GM23338 (cell line): ENCODE results near the gene RHO. TPM values are rescaled to one million over a fixed set of nuclear protein-coding genes. Genes with fewer than 3 reads are reported as not detected.

Experiments
- ATAC-seq: fragments of 200-7000 bp; cut with Tn5 transposase; 3 replicates; pipeline ENCODE4 v1.9.1; 2020
- DNase-seq: peaks from one replicate; pipeline ENCODE4 v3.0.0-alpha.2; 2015; ENCODE audit warnings: low spot score
- H2AFZ ChIP-seq: fragments of 200-600 bp; sonication (generic); 2 replicates; pipeline ENCODE4 v1.8.0; 2016; ENCODE audit warnings: antibody characterized with exemption, mild to moderate bottlenecking, moderate library complexity
- H3F3A ChIP-seq: fragments of 200-600 bp; sonication (generic); replicated peaks from 2 replicates; pipeline ENCODE4 v1.8.0; 2017; ENCODE audit warnings: antibody characterized with exemption, mixed run types, low read depth
- H3K27ac ChIP-seq: fragments of 200-600 bp; sonication (generic); 2 replicates; pipeline ENCODE4 v1.6.1; 2016; ENCODE audit warnings: low read depth
- H3K27me3 ChIP-seq: fragments of 200-600 bp; sonication (generic); 2 replicates; pipeline ENCODE4 v1.8.0; 2016; ENCODE audit warnings: mild to moderate bottlenecking, mixed run types, moderate library complexity; ENCODE audit not compliant: insufficient read depth
- H3K36me3 ChIP-seq: fragments of 200-600 bp; sonication (generic); 2 replicates; pipeline ENCODE4 v1.8.0; 2016; ENCODE audit warnings: mild to moderate bottlenecking; ENCODE audit not compliant: insufficient read depth
- H3K4me1 ChIP-seq: fragments of 200-600 bp; sonication (generic); 2 replicates; pipeline ENCODE4 v1.8.0; 2016; ENCODE audit warnings: mild to moderate bottlenecking, moderate library complexity; ENCODE audit not compliant: insufficient read depth
- H3K4me2 ChIP-seq: fragments of 200-600 bp; sonication (generic); 2 replicates; pipeline ENCODE4 v1.7.1; 2017; ENCODE audit warnings: mixed run types
- H3K4me3 ChIP-seq: fragments of 200-600 bp; sonication (generic); 2 replicates; pipeline ENCODE4 v1.6.1; 2016; ENCODE audit warnings: mixed run types
- H3K79me2 ChIP-seq: fragments of 200-600 bp; sonication (generic); replicated peaks from 2 replicates; pipeline ENCODE4 v1.8.0; 2017; ENCODE audit warnings: mild to moderate bottlenecking; ENCODE audit not compliant: insufficient read depth
- H3K9me2 ChIP-seq: fragments of 200-600 bp; sonication (generic); 2 replicates; pipeline ENCODE4 v1.8.0; 2017; ENCODE audit not compliant: insufficient read depth
- H4K20me1 ChIP-seq: fragments of 200-600 bp; sonication (generic); replicated peaks from 2 replicates; pipeline ENCODE4 v1.8.0; 2017; ENCODE audit warnings: mild to moderate bottlenecking; ENCODE audit not compliant: insufficient read depth
- H3K27ac Mint-ChIP-seq: 2 replicates; pipeline ENCODE4 v1.8.0; 2020; ENCODE audit warnings: inconsistent platforms, mild to moderate bottlenecking, moderate library complexity, mixed read lengths
- H3K27me3 Mint-ChIP-seq: 3 replicates; pipeline ENCODE4 v1.8.0; 2022; ENCODE audit warnings: low read depth, mild to moderate bottlenecking, moderate library complexity, mixed read lengths, inconsistent platforms; ENCODE audit not compliant: insufficient read depth, poor library complexity
- H3K36me3 Mint-ChIP-seq: 3 replicates; pipeline ENCODE4 v1.8.0; 2021; ENCODE audit warnings: low read depth, mild to moderate bottlenecking, inconsistent platforms, moderate library complexity, mixed read lengths
- H3K4me1 Mint-ChIP-seq: 3 replicates; pipeline ENCODE4 v1.8.0; 2020; ENCODE audit warnings: mild to moderate bottlenecking, inconsistent platforms, mixed read lengths
- H3K4me3 Mint-ChIP-seq: 3 replicates; pipeline ENCODE4 v1.8.0; 2021; ENCODE audit warnings: moderate library complexity, mild to moderate bottlenecking, inconsistent platforms, mixed read lengths
- H3K9me3 Mint-ChIP-seq: 3 replicates; pipeline ENCODE4 v1.8.0; 2020; ENCODE audit warnings: moderate library complexity, mild to moderate bottlenecking, inconsistent platforms, mixed read lengths
- CREB1 ChIP-seq: fragments of 250-450 bp; sonication (Bioruptor Pico); IDR thresholded peaks from 2 replicates; pipeline ENCODE4 v1.5.0; 2020; ENCODE audit warnings: low read depth, mild to moderate bottlenecking, moderate library complexity
- CTCF ChIP-seq, 2 experiments: fragments of 200-600 bp in 1 of 2; sonication (generic) in 1 of 2; conservative IDR thresholded peaks; 2 replicates each; pipeline versions ENCODE4 v1.5.1 to v1.6.1; 2016 to 2017; ENCODE audit warnings: antibody characterized with exemption in 2 of 2, low read depth in 2 of 2, mild to moderate bottlenecking in 2 of 2, moderate library complexity in 1 of 2
- EZH2phosphoT487 ChIP-seq: fragments of 200-600 bp; sonication (generic); IDR thresholded peaks from one replicate; pipeline ENCODE4 v1.8.1; 2018; ENCODE audit warnings: antibody characterized with exemption; ENCODE audit not compliant: unreplicated experiment
- JUNB ChIP-seq: IDR thresholded peaks from one replicate; pipeline ENCODE4 v1.6.1; 2016; ENCODE audit warnings: antibody characterized with exemption; ENCODE audit not compliant: unreplicated experiment
- NANOG ChIP-seq: IDR thresholded peaks from 2 replicates; pipeline ENCODE4 v1.6.1; 2016; ENCODE audit warnings: antibody characterized with exemption, borderline replicate concordance
- POLR2AphosphoS5 ChIP-seq: IDR thresholded peaks from 2 replicates; pipeline ENCODE4 v1.6.1; 2016; ENCODE audit warnings: antibody characterized with exemption, low read depth
- STAT1 ChIP-seq: IDR thresholded peaks from one replicate; pipeline ENCODE4 v1.6.1; 2016; ENCODE audit warnings: antibody characterized with exemption; ENCODE audit not compliant: unreplicated experiment
- ZNF114 ChIP-seq: fragments of 250-450 bp; sonication (Bioruptor Pico); IDR thresholded peaks from 2 replicates; pipeline ENCODE4 v1.5.0; 2020; ENCODE audit warnings: mild to moderate bottlenecking, moderate library complexity
- polyA plus RNA-seq: library from polyadenylated mRNA; unstranded; fragments of >200 nt; fragmentation: Nextera tagmentation; extraction: Ambion mirVana; gene quantifications from 2 replicates; pipeline ENCODE4 v1.2.1, GENCODE V29; 2016
- total RNA-seq: library from RNA; depleted of rRNA; stranded (reverse); fragments of >200 nt; shearing (Covaris generic); gene quantifications from 2 replicates; pipeline ENCODE4 v1.2.3, GENCODE V29; 2014
- TF ChIP-seq, protein P1 (sequence below): fragments of 250-450 bp; sonication (Bioruptor Pico); IDR thresholded peaks from 2 replicates; pipeline ENCODE4 v1.5.0; 2020; ENCODE audit warnings: mild to moderate bottlenecking, moderate library complexity
- TF ChIP-seq, protein P2 (sequence below): IDR thresholded peaks from 2 replicates; pipeline ENCODE4 v1.6.1; 2016; ENCODE audit warnings: antibody characterized with exemption

Gene RHO
- total and polyA plus RNA-seq, 2 experiments from 2014 or later = not detected

- H3K36me3 ChIP-seq = no peaks in the 10 kb centered on the region
- H3K79me2 ChIP-seq = no peaks in the 10 kb centered on the region
- no peak overlapping the region for H3K4me3 Mint-ChIP-seq
- no peak overlapping the region for H3K27ac ChIP-seq
- H3K27me3 Mint-ChIP-seq = peaks cover 19% of the 10 kb centered on the region
- H2AFZ ChIP-seq = no peak overlapping the region
- H3F3A ChIP-seq = no peaks in the 10 kb centered on the region
- DNase-seq = no peak
- no peaks in the 10 kb centered on the region for H4K20me1 ChIP-seq
- TF ChIP-seq CREB1 (CRISPR knock-in tag) = no peak
- TF ChIP-seq JUNB = no peak
- TF ChIP-seq CTCF (conservative IDR thresholded peaks at IDR 0.05; ENCODE audit: low read depth in 2 of 2) = no peak
- TF ChIP-seq STAT1 = no peak
- TF ChIP-seq POLR2AphosphoS5 = no peak
- TF ChIP-seq NANOG = no peak
- no peak for TF ChIP-seq EZH2phosphoT487
- TF ChIP-seq ZNF114 = no peak
- TF ChIP-seq, protein P1, sequence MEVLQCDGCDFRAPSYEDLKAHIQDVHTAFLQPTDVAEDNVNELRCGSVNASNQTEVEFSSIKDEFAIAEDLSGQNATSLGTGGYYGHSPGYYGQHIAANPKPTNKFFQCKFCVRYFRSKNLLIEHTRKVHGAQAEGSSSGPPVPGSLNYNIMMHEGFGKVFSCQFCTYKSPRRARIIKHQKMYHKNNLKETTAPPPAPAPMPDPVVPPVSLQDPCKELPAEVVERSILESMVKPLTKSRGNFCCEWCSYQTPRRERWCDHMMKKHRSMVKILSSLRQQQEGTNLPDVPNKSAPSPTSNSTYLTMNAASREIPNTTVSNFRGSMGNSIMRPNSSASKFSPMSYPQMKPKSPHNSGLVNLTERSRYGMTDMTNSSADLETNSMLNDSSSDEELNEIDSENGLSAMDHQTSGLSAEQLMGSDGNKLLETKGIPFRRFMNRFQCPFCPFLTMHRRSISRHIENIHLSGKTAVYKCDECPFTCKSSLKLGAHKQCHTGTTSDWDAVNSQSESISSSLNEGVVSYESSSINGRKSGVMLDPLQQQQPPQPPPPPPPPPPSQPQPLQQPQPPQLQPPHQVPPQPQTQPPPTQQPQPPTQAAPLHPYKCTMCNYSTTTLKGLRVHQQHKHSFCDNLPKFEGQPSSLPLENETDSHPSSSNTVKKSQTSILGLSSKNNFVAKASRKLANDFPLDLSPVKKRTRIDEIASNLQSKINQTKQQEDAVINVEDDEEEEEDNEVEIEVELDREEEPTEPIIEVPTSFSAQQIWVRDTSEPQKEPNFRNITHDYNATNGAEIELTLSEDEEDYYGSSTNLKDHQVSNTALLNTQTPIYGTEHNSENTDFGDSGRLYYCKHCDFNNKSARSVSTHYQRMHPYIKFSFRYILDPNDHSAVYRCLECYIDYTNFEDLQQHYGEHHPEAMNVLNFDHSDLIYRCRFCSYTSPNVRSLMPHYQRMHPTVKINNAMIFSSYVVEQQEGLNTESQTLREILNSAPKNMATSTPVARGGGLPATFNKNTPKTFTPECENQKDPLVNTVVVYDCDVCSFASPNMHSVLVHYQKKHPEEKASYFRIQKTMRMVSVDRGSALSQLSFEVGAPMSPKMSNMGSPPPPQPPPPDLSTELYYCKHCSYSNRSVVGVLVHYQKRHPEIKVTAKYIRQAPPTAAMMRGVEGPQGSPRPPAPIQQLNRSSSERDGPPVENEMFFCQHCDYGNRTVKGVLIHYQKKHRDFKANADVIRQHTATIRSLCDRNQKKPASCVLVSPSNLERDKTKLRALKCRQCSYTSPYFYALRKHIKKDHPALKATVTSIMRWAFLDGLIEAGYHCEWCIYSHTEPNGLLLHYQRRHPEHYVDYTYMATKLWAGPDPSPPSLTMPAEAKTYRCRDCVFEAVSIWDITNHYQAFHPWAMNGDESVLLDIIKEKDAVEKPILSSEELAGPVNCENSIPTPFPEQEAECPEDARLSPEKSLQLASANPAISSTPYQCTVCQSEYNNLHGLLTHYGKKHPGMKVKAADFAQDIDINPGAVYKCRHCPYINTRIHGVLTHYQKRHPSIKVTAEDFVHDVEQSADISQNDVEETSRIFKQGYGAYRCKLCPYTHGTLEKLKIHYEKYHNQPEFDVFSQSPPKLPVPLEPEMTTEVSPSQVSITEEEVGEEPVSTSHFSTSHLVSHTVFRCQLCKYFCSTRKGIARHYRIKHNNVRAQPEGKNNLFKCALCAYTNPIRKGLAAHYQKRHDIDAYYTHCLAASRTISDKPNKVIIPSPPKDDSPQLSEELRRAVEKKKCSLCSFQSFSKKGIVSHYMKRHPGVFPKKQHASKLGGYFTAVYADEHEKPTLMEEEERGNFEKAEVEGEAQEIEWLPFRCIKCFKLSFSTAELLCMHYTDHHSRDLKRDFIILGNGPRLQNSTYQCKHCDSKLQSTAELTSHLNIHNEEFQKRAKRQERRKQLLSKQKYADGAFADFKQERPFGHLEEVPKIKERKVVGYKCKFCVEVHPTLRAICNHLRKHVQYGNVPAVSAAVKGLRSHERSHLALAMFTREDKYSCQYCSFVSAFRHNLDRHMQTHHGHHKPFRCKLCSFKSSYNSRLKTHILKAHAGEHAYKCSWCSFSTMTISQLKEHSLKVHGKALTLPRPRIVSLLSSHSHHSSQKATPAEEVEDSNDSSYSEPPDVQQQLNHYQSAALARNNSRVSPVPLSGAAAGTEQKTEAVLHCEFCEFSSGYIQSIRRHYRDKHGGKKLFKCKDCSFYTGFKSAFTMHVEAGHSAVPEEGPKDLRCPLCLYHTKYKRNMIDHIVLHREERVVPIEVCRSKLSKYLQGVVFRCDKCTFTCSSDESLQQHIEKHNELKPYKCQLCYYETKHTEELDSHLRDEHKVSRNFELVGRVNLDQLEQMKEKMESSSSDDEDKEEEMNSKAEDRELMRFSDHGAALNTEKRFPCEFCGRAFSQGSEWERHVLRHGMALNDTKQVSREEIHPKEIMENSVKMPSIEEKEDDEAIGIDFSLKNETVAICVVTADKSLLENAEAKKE (CRISPR knock-in tag) = no peak
- TF ChIP-seq, protein P2, sequence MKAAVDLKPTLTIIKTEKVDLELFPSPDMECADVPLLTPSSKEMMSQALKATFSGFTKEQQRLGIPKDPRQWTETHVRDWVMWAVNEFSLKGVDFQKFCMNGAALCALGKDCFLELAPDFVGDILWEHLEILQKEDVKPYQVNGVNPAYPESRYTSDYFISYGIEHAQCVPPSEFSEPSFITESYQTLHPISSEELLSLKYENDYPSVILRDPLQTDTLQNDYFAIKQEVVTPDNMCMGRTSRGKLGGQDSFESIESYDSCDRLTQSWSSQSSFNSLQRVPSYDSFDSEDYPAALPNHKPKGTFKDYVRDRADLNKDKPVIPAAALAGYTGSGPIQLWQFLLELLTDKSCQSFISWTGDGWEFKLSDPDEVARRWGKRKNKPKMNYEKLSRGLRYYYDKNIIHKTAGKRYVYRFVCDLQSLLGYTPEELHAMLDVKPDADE = no peak
- no peaks in the 10 kb centered on the region for H3K9me2 ChIP-seq
- no peak overlapping the region for H3K4me3 ChIP-seq
- H3K9me3 Mint-ChIP-seq = no peaks in the 10 kb centered on the region
- no peaks in the 10 kb centered on the region for H3K27me3 ChIP-seq
- peak overlapping the region; percentile 43; the same call in 1 of the 2 replicates for H3K27ac Mint-ChIP-seq
- H3K4me1 Mint-ChIP-seq = peaks cover 46% of the 10 kb centered on the region
- peaks cover 4% of the 10 kb centered on the region; the same call in 1 of the 3 replicates for H3K36me3 Mint-ChIP-seq
- H3K4me2 ChIP-seq = no peak overlapping the region
- peak; percentile 20 for ATAC-seq
- H3K4me1 ChIP-seq = peaks cover 15% of the 10 kb centered on the region; the same call in 1 of the 2 replicates
Observed at GRCh38 chr3:129556890-129557547, 28.6 kb downstream of the RHO start.
